Measurements from ENCODE around the gene PDGFC. TPM values are rescaled to one million over a fixed set of nuclear protein-coding genes. Genes with fewer than 3 reads are reported as not detected.

Gene PDGFC
- total RNA-seq, 1 experiment from 2014 or later: 4.5 TPM

- no peak for TF ChIP-seq CTCF (conservative IDR thresholded peaks at IDR 0.05)
- H2BK5ac ChIP-seq (ENCODE audit: insufficient read length, low read length): no peak overlapping the region
- no peak overlapping the region for H3K4me2 ChIP-seq (ENCODE audit: insufficient read depth, insufficient read length, low read length)
- no peak overlapping the region for H2BK12ac ChIP-seq (ENCODE audit: insufficient read length, low read depth, low read length)
- no peak overlapping the region for H2BK15ac ChIP-seq (ENCODE audit: low read depth, low read length)
- H4K8ac ChIP-seq (replicated peaks; ENCODE audit: insufficient read length, low read depth, low read length): no peak overlapping the region
- no peak overlapping the region for H3T11ph ChIP-seq (ENCODE audit: low read length)
- H3K23me2 ChIP-seq (ENCODE audit: insufficient read length, low read depth, low read length, poor library complexity, severe bottlenecking): no peaks in the 10 kb centered on the region
- H3K27ac ChIP-seq (ENCODE audit: insufficient read length, low read depth, low read length): no peak overlapping the region
- no peak overlapping the region for H3K18ac ChIP-seq (ENCODE audit: insufficient read length, low read depth, low read length)
- Mint-ChIP-seq H3K4me1 (no peaks in the 10 kb centered on the region), H3K36me3 (ENCODE audit: insufficient read depth in 1 of 3, low read depth in 3 of 3) (0 out of 7 replicates have a peak, but pooled peaks cover 0 to 3% (median 2%) of the 10 kb centered on the region in 3 experiments), H3K9me3 (peaks cover 0 to 6% of the 10 kb centered on the region in 2 experiments; a peak in 3 of 5 replicates), H3K4me3 (no peak overlapping the region), H3K27ac (no peak overlapping the region), H3K27me3 (ENCODE audit: low read depth) (no peaks in the 10 kb centered on the region)
- H3K4me1 ChIP-seq (ENCODE audit: insufficient read depth, low read length): no peaks in the 10 kb centered on the region
- H2BK20ac ChIP-seq (ENCODE audit: low read depth, low read length, poor library complexity, severe bottlenecking): no peak overlapping the region
- no peak overlapping the region for H4K5ac ChIP-seq (ENCODE audit: insufficient read length, low read depth, low read length)
- no peak overlapping the region for H2BK120ac ChIP-seq (ENCODE audit: low read depth, low read length, poor library complexity, severe bottlenecking)
- H4K91ac ChIP-seq (ENCODE audit: insufficient read length, low read depth, low read length): no peak overlapping the region
- no peak overlapping the region for H3K9ac ChIP-seq (ENCODE audit: extremely low read depth, insufficient read length, low read length)
- no peaks in the 10 kb centered on the region for H3K9me3 ChIP-seq (ENCODE audit: control insufficient read depth, low read depth, low read length)
- no peaks in the 10 kb centered on the region for H3K79me2 ChIP-seq (ENCODE audit: insufficient read depth, low read length)
- H2AK5ac ChIP-seq (ENCODE audit: insufficient read length, low read length): no peak overlapping the region
- no peaks in the 10 kb centered on the region for H3K27me3 ChIP-seq (ENCODE audit: insufficient read depth, low read length)
- no peak overlapping the region for H3K14ac ChIP-seq (ENCODE audit: insufficient read depth, low read length)
- no peak for DNase-seq
- no peak overlapping the region for H3K23ac ChIP-seq (ENCODE audit: insufficient read length, low read depth, low read length)
- WGBS (ENCODE audit: extremely low coverage, insufficient read length, low lambda C conversion rate): no CpG with 5 or more reads among the region's 5 CpGs
- H3K4ac ChIP-seq (ENCODE audit: low read depth, low read length): no peak overlapping the region
- no peak overlapping the region for H3K56ac ChIP-seq (ENCODE audit: insufficient read length, low read depth, low read length)
- no peaks in the 10 kb centered on the region for H3K79me1 ChIP-seq (ENCODE audit: insufficient read depth, low read depth, low read length, poor library complexity, severe bottlenecking)
- no peak overlapping the region for H2AFZ ChIP-seq (ENCODE audit: low read length)
- H4K20me1 ChIP-seq (ENCODE audit: control insufficient read depth, insufficient read depth, insufficient read length): no peaks in the 10 kb centered on the region
Observed at GRCh38 chr4:156754832-156755570, 216.6 kb downstream of the PDGFC start.
